C4-2B (cell line): ENCODE data around the gene TGIF2.

Experiments used
- H3K27ac ChIP-seq: fragments of 450-650 bp; 2 replicates; pipeline ENCODE4 v1.5.1; 2017
- CTCF ChIP-seq: fragments of 450-650 bp; conservative IDR thresholded peaks from 2 replicates; pipeline ENCODE4 v1.5.1; 2017; ENCODE audit warnings: mild to moderate bottlenecking
- ZFX ChIP-seq: fragments of 450-650 bp; IDR thresholded peaks from 2 replicates; pipeline ENCODE4 v1.6.1; 2017

The TGIF2 gene

GRCh38 chr20:36606158-36607066, 33.0 kb downstream of the TGIF2 start:
- peak overlapping the region; percentile 92 for H3K27ac ChIP-seq
- peak; percentile 59; the same call in 1 of the 2 replicates for TF ChIP-seq ZFX
- no peak for TF ChIP-seq CTCF

GRCh38 chr20:36607586-36608387, 34.4 kb downstream of the TGIF2 start:
- TF ChIP-seq CTCF (no peak), ZFX (no peak)
- H3K27ac ChIP-seq = peak overlapping the region; percentile 92

GRCh38 chr20:36608388-36608728, 35.0 kb downstream of the TGIF2 start:
- peak overlapping the region; percentile 92; the same call in 1 of the 2 replicates for H3K27ac ChIP-seq

- no peak overlapping the region for H3K27ac ChIP-seq
- no peak for TF ChIP-seq CTCF
- no peak for TF ChIP-seq ZFX
Measured at GRCh38 chr20:36611625-36612024, 38.2 kb downstream of the TGIF2 start.

GRCh38 chr20:36613974-36614373, 40.6 kb downstream of the TGIF2 start:
- no peak for TF ChIP-seq ZFX
- TF ChIP-seq CTCF = no peak
- no peak overlapping the region for H3K27ac ChIP-seq

GRCh38 chr20:36614781-36615557, 41.6 kb downstream of the TGIF2 start:
- no peak overlapping the region for H3K27ac ChIP-seq
- no peak for TF ChIP-seq ZFX
- no peak for TF ChIP-seq CTCF

- no peak for TF ChIP-seq ZFX
- no peak for TF ChIP-seq CTCF
Measured at GRCh38 chr20:36620917-36621316, 47.5 kb downstream of the TGIF2 start.

More at GRCh38 chr20:36620917-36621316, 47.5 kb downstream of the TGIF2 start:
- no peak overlapping the region for H3K27ac ChIP-seq
